GM10266 (cell line): Measurements from ENCODE around the gene CXCL14.

Experiments used
- DNase-seq: peaks from one replicate; pipeline ENCODE4 v3.0.0; 2012; ENCODE audit errors: extremely low spot score
- TF ChIP-seq, protein P1 (sequence below): IDR thresholded peaks from 2 replicates; pipeline ENCODE4 v1.5.1; 2012; ENCODE audit warnings: mild to moderate bottlenecking, low read depth; ENCODE audit not compliant: control insufficient read depth, insufficient read depth; ENCODE audit errors: missing control alignments

Gene CXCL14

DNA sequence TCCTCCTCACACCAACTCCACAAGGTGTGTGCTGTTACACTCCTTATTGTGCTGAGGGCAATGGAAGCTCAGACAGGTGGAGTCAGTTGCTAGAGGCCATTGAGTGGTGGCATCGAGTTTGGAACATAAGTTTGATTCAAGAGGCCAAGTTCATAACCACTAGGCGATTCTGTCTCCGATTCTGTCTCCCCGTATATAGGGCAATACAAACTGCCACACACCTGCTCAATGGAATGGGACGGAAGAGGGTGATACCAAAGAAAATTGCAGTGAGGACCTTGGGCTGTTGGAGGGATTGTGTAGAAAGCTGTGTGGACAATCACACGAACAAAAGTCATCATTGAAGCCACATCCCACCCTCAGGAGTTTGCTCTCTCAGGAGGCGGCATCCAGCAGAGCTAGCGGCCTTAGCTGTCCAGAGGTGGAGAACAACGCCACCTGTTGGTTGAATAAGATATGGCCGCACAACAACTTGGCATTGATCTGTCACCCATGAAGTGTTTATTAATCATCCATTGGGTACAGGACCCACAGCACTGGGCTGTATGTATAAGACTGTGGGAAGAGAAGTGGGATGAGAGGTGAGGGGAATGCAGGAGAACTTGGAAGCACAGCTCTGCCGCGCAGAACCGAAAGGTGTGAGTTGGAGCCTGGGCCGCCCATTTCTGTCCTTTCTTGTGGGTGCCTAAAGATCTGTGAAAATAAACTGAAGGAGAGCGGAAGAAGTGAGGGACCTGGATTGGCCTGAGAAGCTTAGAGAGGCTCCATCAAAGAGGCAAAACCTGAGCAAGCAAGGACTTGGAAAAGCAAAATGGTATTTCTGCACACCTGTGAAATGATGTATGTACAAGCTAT lies 27.0 kb downstream of the CXCL14 start:
- TF ChIP-seq, protein P1, sequence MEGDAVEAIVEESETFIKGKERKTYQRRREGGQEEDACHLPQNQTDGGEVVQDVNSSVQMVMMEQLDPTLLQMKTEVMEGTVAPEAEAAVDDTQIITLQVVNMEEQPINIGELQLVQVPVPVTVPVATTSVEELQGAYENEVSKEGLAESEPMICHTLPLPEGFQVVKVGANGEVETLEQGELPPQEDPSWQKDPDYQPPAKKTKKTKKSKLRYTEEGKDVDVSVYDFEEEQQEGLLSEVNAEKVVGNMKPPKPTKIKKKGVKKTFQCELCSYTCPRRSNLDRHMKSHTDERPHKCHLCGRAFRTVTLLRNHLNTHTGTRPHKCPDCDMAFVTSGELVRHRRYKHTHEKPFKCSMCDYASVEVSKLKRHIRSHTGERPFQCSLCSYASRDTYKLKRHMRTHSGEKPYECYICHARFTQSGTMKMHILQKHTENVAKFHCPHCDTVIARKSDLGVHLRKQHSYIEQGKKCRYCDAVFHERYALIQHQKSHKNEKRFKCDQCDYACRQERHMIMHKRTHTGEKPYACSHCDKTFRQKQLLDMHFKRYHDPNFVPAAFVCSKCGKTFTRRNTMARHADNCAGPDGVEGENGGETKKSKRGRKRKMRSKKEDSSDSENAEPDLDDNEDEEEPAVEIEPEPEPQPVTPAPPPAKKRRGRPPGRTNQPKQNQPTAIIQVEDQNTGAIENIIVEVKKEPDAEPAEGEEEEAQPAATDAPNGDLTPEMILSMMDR: peak; percentile 83
- DNase-seq: peak; percentile 78

DNA sequence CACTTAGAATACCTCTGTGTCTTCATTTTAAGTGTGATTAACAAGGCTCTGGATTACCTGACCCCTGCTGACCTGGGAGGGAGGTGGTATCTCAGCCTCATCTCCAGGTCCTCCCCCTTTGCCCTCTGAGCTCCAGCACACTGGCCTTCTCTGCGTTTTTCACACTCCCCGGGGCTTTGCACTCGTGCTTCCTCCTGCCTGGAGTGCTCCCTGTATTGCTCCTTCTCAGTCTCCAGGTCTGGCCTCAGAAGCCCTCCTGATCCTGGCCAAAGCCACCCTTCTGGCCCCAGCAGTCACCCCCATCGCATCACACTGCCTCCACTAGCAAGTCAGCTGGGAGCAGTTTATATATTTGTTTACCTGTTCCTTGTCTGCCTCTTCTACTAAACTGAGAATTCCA lies 29.4 kb downstream of the CXCL14 start:
- no peak for DNase-seq
- TF ChIP-seq, protein P1: no peak

DNA sequence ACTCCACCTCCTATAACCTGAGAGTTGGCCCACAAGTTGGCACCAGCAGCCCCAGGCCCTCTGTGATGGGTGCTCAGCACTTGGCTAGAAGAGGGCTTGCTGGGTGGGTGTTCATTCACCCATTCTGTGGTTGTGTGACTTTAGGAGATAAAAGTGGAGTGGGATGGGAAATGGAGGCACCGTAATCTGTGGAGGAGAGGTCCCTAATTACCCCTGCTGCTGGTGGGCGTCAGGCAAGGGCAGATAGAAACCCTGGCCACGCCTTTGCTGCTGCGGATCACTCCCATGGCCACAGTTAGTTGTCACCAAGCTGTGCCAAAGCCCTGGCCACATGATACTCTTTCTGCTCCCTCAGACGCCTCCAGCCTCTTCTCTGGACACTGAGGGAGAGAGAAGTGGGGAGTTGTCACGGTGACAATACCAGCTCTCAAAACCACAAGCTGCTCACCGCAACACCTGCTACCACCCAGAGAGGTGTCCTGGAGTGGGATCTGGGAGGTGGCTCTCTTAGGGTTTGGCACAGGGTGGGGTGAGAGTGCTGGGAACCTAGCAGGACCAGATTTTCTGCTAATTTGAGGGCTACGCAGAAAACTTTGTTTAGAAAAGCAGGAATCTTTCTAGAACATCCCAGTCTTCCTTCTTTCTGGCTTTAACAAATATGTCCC lies 31.1 kb downstream of the CXCL14 start:
- DNase-seq: no peak
- TF ChIP-seq, protein P1: no peak

DNA sequence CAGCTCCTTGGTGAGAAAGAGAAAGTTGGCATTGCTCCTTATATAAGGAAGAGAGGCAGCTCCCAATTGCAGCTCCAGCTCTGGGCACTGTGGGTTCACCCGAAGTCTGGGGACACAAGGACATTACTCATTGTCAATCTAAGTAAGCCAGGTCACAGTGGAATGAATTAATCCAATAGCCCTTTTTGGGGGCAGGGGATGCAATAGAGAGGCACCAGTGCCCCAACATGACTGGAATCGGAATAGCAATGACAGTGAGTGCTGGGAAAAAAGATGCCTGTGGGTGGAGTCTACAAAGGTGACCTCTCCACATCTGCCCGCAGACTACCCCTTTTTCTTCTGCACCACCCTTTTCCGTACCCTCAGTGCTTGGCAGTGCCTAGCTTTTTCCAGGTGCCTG lies 31.9 kb downstream of the CXCL14 start:
- TF ChIP-seq, protein P1: no peak
- no peak for DNase-seq

GRCh38 chr5:135546101-135546500 lies 32.7 kb downstream of the CXCL14 start:
- no peak for DNase-seq

GRCh38 chr5:135545099-135545498 lies 33.7 kb downstream of the CXCL14 start:
- no peak for DNase-seq
- TF ChIP-seq, protein P1: no peak

More at GRCh38 chr5:135546101-135546500, 32.7 kb downstream of the CXCL14 start:
- TF ChIP-seq, protein P1: no peak
